ENCODE data around the gene NLK.
"Not testable (repeated sequence)": the region's sequence is repeated elsewhere in the genome, so short reads cannot be mapped to it uniquely, and the experiment has no call there.

The NLK gene

DNA sequence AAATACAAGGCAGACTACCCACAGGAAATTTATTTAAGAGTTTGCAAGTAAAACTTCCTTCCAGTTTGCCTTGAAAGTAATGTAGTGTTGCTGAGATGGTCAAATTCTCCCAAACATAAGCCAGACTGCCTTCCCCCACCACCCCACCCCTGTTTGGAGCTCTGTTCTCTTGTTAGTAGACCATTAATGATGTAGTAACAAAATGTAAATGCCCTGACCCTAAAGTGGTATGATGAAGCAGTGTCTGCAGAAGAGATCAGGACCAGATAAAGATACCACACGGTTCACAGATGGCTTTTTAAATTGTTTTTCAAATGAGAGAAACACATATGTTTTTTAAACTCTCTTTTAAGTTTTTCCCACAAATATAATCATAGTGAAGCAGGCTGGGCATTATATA lies 140.1 kb downstream of the NLK start:
- Histone ChIP-seq H3K27me3 (no peaks in the 10 kb centered on the region), H3K4me1 (ENCODE audit: control insufficient read depth in 1 of 2, insufficient read depth in 1 of 2, low read depth in 1 of 2, low read length in 1 of 2) (no peaks in the 10 kb centered on the region), H3K36me3 (peaks cover 23% of the 10 kb centered on the region), H3K9me3 (no peaks in the 10 kb centered on the region), H3K4me3 (ENCODE audit: low read depth in 1 of 2, low read length in 1 of 2) (no peak overlapping the region), H3K27ac (no peak overlapping the region)
- TF ChIP-seq, protein P1, sequence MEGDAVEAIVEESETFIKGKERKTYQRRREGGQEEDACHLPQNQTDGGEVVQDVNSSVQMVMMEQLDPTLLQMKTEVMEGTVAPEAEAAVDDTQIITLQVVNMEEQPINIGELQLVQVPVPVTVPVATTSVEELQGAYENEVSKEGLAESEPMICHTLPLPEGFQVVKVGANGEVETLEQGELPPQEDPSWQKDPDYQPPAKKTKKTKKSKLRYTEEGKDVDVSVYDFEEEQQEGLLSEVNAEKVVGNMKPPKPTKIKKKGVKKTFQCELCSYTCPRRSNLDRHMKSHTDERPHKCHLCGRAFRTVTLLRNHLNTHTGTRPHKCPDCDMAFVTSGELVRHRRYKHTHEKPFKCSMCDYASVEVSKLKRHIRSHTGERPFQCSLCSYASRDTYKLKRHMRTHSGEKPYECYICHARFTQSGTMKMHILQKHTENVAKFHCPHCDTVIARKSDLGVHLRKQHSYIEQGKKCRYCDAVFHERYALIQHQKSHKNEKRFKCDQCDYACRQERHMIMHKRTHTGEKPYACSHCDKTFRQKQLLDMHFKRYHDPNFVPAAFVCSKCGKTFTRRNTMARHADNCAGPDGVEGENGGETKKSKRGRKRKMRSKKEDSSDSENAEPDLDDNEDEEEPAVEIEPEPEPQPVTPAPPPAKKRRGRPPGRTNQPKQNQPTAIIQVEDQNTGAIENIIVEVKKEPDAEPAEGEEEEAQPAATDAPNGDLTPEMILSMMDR (IDR thresholded peaks at IDR 0.05) = no peak

DNA sequence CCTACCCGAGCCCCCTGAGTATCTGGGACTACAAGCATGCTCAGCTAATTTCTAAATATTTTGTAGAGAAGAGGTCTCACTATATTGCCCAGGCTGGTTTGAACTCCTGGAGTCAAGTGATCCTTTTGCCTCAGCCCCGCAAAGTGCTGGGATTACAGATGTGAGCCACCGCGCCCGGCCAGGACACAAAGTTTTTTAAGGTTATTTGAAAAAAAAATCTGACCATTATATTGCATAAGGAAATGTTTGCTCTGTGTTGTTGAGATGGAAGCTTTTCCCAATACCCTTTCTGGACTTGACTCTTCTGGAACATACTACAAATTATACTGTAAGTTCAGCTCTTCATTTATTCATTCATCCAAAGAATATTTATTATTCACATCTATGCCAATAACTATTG lies 143.2 kb downstream of the NLK start:
- Histone ChIP-seq H3K4me3 (ENCODE audit: low read depth in 1 of 2, low read length in 1 of 2) (no peak overlapping the region), H3K36me3 (peaks cover 30% of the 10 kb centered on the region), H3K9me3 (no peaks in the 10 kb centered on the region), H3K27me3 (no peaks in the 10 kb centered on the region), H3K4me1 (ENCODE audit: control insufficient read depth in 1 of 2, insufficient read depth in 1 of 2, low read depth in 1 of 2, low read length in 1 of 2) (no peaks in the 10 kb centered on the region), H3K27ac (no peak overlapping the region)
- TF ChIP-seq, protein P1 (IDR thresholded peaks at IDR 0.05) = no peak

DNA sequence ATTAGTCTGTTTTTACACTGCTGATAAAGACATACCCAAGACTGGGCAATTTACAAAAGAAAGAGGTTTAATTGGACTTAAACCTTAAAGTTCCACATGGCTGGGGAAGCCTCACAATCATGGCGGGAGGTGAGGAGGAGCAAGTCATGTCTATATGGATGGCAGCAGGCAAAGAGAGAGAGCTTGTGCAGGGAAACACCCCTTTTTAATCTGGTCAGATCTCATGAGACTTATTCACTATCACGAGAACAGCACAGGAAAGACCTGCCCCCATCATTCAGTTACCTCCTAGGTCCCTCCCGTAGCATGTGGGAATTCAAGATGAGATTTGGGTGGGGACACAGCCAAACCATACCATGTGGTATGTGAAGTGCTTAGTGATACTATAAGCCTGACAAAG lies 144.0 kb downstream of the NLK start:
- not testable (repeated sequence) for H3K4me3 ChIP-seq (ENCODE audit: low read depth in 1 of 2, low read length in 1 of 2); H3K9me3 ChIP-seq; H3K27ac ChIP-seq; H3K27me3 ChIP-seq; H3K4me1 ChIP-seq (ENCODE audit: control insufficient read depth in 1 of 2, insufficient read depth in 1 of 2, low read depth in 1 of 2, low read length in 1 of 2)
- peaks cover 38% of the 10 kb centered on the region for H3K36me3 ChIP-seq

DNA sequence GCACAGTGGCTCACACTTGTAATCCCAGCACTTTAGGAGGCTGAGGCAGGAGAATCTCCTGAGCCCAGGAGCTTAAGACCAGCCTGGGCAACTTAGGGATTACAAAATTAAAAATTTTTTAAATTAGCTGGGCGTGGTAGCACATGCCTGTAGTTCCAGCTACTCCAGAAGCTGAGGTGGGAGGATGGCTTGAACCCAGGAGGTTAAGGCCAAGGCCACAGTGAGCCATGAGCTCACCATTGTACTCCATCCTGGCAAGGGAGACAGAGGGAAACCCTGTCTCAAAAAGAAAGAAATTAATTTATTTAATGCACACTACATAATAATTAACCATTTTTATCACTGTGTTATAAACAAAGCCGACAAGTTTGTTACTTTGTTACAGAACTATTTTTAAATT lies 145.5 kb downstream of the NLK start:
- no peaks in the 10 kb centered on the region for H3K9me3 ChIP-seq
- H3K36me3 ChIP-seq = peaks cover 39% of the 10 kb centered on the region
- TF ChIP-seq, protein P1 (IDR thresholded peaks at IDR 0.05) = no peak
- no peak overlapping the region for H3K4me3 ChIP-seq (ENCODE audit: low read depth in 1 of 2, low read length in 1 of 2)
- peaks cover under 1 to 1% of the 10 kb centered on the region in 2 experiments for H3K4me1 ChIP-seq (ENCODE audit: control insufficient read depth in 1 of 2, insufficient read depth in 1 of 2, low read depth in 1 of 2, low read length in 1 of 2)
- H3K27me3 ChIP-seq = no peaks in the 10 kb centered on the region
- H3K27ac ChIP-seq = no peak overlapping the region

DNA sequence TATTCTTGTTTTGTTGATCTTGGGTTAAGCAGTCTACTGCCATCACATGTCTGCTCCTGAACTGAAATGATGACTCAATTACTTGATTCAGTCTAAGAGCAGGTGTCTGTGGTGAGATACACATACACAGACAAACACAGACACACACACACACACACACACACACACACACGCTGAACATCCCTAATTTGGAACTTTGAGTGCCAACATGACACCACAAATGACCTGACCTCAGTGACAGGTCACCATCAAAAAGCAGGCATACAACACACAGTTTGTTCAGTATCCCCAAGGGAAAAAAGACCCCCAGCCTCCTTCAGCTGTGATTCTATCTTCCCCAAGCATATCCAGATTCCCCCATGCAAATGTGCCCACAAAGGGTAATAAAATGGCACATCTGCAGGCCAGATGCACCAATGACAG lies 146.4 kb downstream of the NLK start:
- TF ChIP-seq, protein P1 (IDR thresholded peaks at IDR 0.05) = no peak
- H3K27me3 ChIP-seq = no peaks in the 10 kb centered on the region
- no peaks in the 10 kb centered on the region for H3K9me3 ChIP-seq
- H3K27ac ChIP-seq = no peak overlapping the region
- H3K4me3 ChIP-seq (ENCODE audit: low read depth in 1 of 2, low read length in 1 of 2) = no peak overlapping the region
- peaks cover 10% of the 10 kb centered on the region in 2 experiments for H3K4me1 ChIP-seq (ENCODE audit: control insufficient read depth in 1 of 2, insufficient read depth in 1 of 2, low read depth in 1 of 2, low read length in 1 of 2)
- peaks cover 39% of the 10 kb centered on the region for H3K36me3 ChIP-seq

DNA sequence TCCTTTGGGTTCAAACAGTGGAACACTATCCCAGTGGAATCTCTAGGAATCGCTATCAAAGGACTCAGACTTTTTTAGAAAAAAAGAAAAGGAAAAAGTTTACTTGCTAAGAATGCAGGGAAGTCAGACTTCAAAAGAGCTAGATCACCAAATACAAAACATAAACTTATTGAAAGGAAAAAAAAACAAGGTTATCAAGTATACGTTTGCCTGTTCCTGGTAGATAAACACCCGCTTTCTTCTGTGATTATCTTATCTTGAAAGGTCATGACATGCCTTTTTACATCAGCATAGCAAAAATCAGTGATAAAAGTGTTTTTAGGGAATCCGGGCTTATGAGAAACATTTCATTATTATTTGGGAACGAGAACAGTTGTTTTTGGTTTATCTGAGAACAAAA lies 147.2 kb downstream of the NLK start:
- TF ChIP-seq, protein P1 (IDR thresholded peaks at IDR 0.05) = no peak

More for the DNA sequence above, 147.2 kb downstream of the NLK start:
- Histone ChIP-seq H3K4me1 (ENCODE audit: control insufficient read depth in 1 of 2, insufficient read depth in 1 of 2, low read depth in 1 of 2, low read length in 1 of 2) (peaks cover 18% of the 10 kb centered on the region in 2 experiments), H3K9me3 (no peaks in the 10 kb centered on the region), H3K27me3 (no peaks in the 10 kb centered on the region), H3K36me3 (peaks cover 39% of the 10 kb centered on the region), H3K27ac (no peak overlapping the region), H3K4me3 (ENCODE audit: low read depth in 1 of 2, low read length in 1 of 2) (no peak overlapping the region)
